ENCODE measurements around the gene RSBN1. TPM values are rescaled to one million over a fixed set of nuclear protein-coding genes. Genes with fewer than 3 reads are reported as not detected.

RSBN1 gene
- total RNA-seq, 1 experiment from 2014 or later: 8.4 TPM

- ChIA-PET POLR2A (ENCODE audit: unreplicated experiment) (no interaction called here), CTCF (no interaction called here)
- no TSS peak for BruUV-seq (replicated peaks)
- Histone ChIP-seq H3F3A (ENCODE audit: low read length, unreplicated experiment) (no peaks in the 10 kb centered on the region), H3K4me3 (ENCODE audit: low read length) (no peak overlapping the region), H3K9me2 (replicated peaks; ENCODE audit: low read length) (no peaks in the 10 kb centered on the region), H3K4me2 (ENCODE audit: low read length) (no peak overlapping the region), H2AFZ (ENCODE audit: low read length) (no peak overlapping the region), H3K36me3 (ENCODE audit: low read depth, low read length) (0 out of 2 replicates have a peak, but pooled peaks cover 6% of the 10 kb centered on the region), H3K9me3 (ENCODE audit: low read length) (no peaks in the 10 kb centered on the region), H3K27ac (ENCODE audit: low read length) (no peak overlapping the region), H3K27me3 (ENCODE audit: low read length) (no peaks in the 10 kb centered on the region), H4K20me1 (ENCODE audit: low read length) (0 out of 2 replicates have a peak, but pooled peaks cover 5% of the 10 kb centered on the region), H3K9ac (ENCODE audit: low read length) (no peak overlapping the region), H3K79me2 (ENCODE audit: low read length) (no peaks in the 10 kb centered on the region), H3K4me1 (ENCODE audit: insufficient read depth, low read length) (no peaks in the 10 kb centered on the region)
- no peak for TF ChIP-seq CTCF (conservative IDR thresholded peaks at IDR 0.05; ENCODE audit: low read depth, low read length)
- TF ChIP-seq EZH2 (IDR thresholded peaks at IDR 0.05; ENCODE audit: low read length, unreplicated experiment): no peak
- TF ChIP-seq EZH2phosphoT487 (IDR thresholded peaks at IDR 0.05; ENCODE audit: borderline replicate concordance, low read length): no peak
- intact Hi-C loops (cut with micrococcal nuclease): no loop called here
- DNase-seq: no peak
- peak; percentile 33; the same call in 1 of the 2 replicates for ATAC-seq
Observed at GRCh38 chr1:113747376-113747775, 64.9 kb downstream of the RSBN1 start.

GRCh38 chr1:113745425-113745824 lies 66.9 kb downstream of the RSBN1 start:
- no peaks in the 10 kb centered on the region for H3K9me2 ChIP-seq (replicated peaks; ENCODE audit: low read length)
- intact Hi-C loops (cut with micrococcal nuclease): no loop called here
- no peak for ATAC-seq

More at GRCh38 chr1:113745425-113745824, 66.9 kb downstream of the RSBN1 start:
- Histone ChIP-seq H3K27me3 (ENCODE audit: low read length) (no peaks in the 10 kb centered on the region), H3F3A (ENCODE audit: low read length, unreplicated experiment) (no peaks in the 10 kb centered on the region), H3K27ac (ENCODE audit: low read length) (no peak overlapping the region), H2AFZ (ENCODE audit: low read length) (no peak overlapping the region), H3K4me1 (ENCODE audit: insufficient read depth, low read length) (no peaks in the 10 kb centered on the region), H3K9me3 (ENCODE audit: low read length) (no peaks in the 10 kb centered on the region), H3K79me2 (ENCODE audit: low read length) (no peaks in the 10 kb centered on the region), H3K4me2 (ENCODE audit: low read length) (no peak overlapping the region), H3K36me3 (ENCODE audit: low read depth, low read length) (0 out of 2 replicates have a peak, but pooled peaks cover 4% of the 10 kb centered on the region), H3K9ac (ENCODE audit: low read length) (no peak overlapping the region), H3K4me3 (ENCODE audit: low read length) (no peak overlapping the region), H4K20me1 (ENCODE audit: low read length) (0 out of 2 replicates have a peak, but pooled peaks cover 5% of the 10 kb centered on the region)
- ChIA-PET POLR2A (ENCODE audit: unreplicated experiment) (no interaction called here), CTCF (no interaction called here)
- no peak for DNase-seq
- TF ChIP-seq EZH2 (IDR thresholded peaks at IDR 0.05; ENCODE audit: low read length, unreplicated experiment) (no peak), CTCF (conservative IDR thresholded peaks at IDR 0.05; ENCODE audit: low read depth, low read length) (no peak), EZH2phosphoT487 (IDR thresholded peaks at IDR 0.05; ENCODE audit: borderline replicate concordance, low read length) (no peak)
- no TSS peak for BruUV-seq (replicated peaks)

Measured in PC-3 (cell line).